ENCODE results near the gene TBC1D5. TPM values are rescaled to one million over a fixed set of nuclear protein-coding genes. Genes with fewer than 3 reads are reported as not detected.

Gene TBC1D5
- total RNA-seq, 1 donor from 2014 or later = 74.6 TPM

- Histone ChIP-seq H3K4me3 (no peak overlapping the region), H3K27me3 (no peaks in the 10 kb centered on the region), H3K4me1 (no peaks in the 10 kb centered on the region), H3K27ac (no peak overlapping the region), H3K9me3 (no peaks in the 10 kb centered on the region), H3K36me3 (no peaks in the 10 kb centered on the region)
- no peak for ATAC-seq
- DNase-seq = no peak
- TF ChIP-seq CTCF (IDR thresholded peaks at IDR 0.05) = no peak
- intact Hi-C loops (cut with DNase I) = loop anchor here (10.0 kb wide), 1 partner anchor 155 kb away; no protein-coding TSS in a partner anchor
These were observed 482.7 kb downstream of the TBC1D5 start for GRCh38 chr3:17259685-17260084.

- intact Hi-C loops (cut with DNase I) = loop anchor here (10.0 kb wide), 1 partner anchor 156 kb away; no protein-coding TSS in a partner anchor
- no peaks in the 10 kb centered on the region for H3K27me3 ChIP-seq
- no peak for DNase-seq
These were observed 483.5 kb downstream of the TBC1D5 start for GRCh38 chr3:17258823-17259436.

GRCh38 chr3:17257269-17257668, 485.2 kb downstream of the TBC1D5 start:
- no peak for DNase-seq
- H3K4me3 ChIP-seq = no peak overlapping the region
- ATAC-seq = no peak
- no peak overlapping the region for H3K27ac ChIP-seq
- no peaks in the 10 kb centered on the region for H3K36me3 ChIP-seq
- H3K27me3 ChIP-seq = no peaks in the 10 kb centered on the region
- no peak for TF ChIP-seq CTCF (IDR thresholded peaks at IDR 0.05)
- intact Hi-C loops (cut with DNase I) = loop anchor here (10.0 kb wide), 1 partner anchor 158 kb away; no protein-coding TSS in a partner anchor
- no peaks in the 10 kb centered on the region for H3K4me1 ChIP-seq
- no peaks in the 10 kb centered on the region for H3K9me3 ChIP-seq

More at GRCh38 chr3:17258823-17259436, 483.5 kb downstream of the TBC1D5 start:
- Histone ChIP-seq H3K9me3 (no peaks in the 10 kb centered on the region), H3K4me3 (no peak overlapping the region), H3K4me1 (no peaks in the 10 kb centered on the region), H3K36me3 (no peaks in the 10 kb centered on the region), H3K27ac (no peak overlapping the region)
- peak; percentile 84 for TF ChIP-seq CTCF (IDR thresholded peaks at IDR 0.05)
- ATAC-seq = peak; percentile 45

- no peak overlapping the region for H3K27ac ChIP-seq
- no peak for TF ChIP-seq CTCF (IDR thresholded peaks at IDR 0.05)
- no peaks in the 10 kb centered on the region for H3K27me3 ChIP-seq
- H3K36me3 ChIP-seq = no peaks in the 10 kb centered on the region
- intact Hi-C loops (cut with DNase I) = loop anchor here (5.0 kb wide), 1 partner anchor 636 kb away; the partner anchor contains the start of gene DAZL
- no peaks in the 10 kb centered on the region for H3K4me1 ChIP-seq
- no peak overlapping the region for H3K4me3 ChIP-seq
- H3K9me3 ChIP-seq = no peaks in the 10 kb centered on the region
- ATAC-seq = no peak
- no peak for DNase-seq
These were observed 498.8 kb downstream of the TBC1D5 start for GRCh38 chr3:17243621-17244020.

GRCh38 chr3:17239417-17239816, 503.0 kb downstream of the TBC1D5 start:
- no peaks in the 10 kb centered on the region for H3K9me3 ChIP-seq
- no peaks in the 10 kb centered on the region for H3K4me1 ChIP-seq
- no peak overlapping the region for H3K4me3 ChIP-seq
- H3K27me3 ChIP-seq = no peaks in the 10 kb centered on the region
- intact Hi-C loops (cut with DNase I) = no loop called here
- TF ChIP-seq CTCF (IDR thresholded peaks at IDR 0.05) = no peak
- no peak overlapping the region for H3K27ac ChIP-seq
- H3K36me3 ChIP-seq = no peaks in the 10 kb centered on the region
- no peak for DNase-seq
- no peak for ATAC-seq
